Ishikawa (cell line): ENCODE data around the gene B4GAT1.

ENCODE experiments used
- CEBPB ChIP-seq: IDR thresholded peaks from 2 replicates; pipeline ENCODE4 v1.6.1; 2012
- CREB1 ChIP-seq: IDR thresholded peaks from 2 replicates; pipeline ENCODE4 v1.6.1; 2012; ENCODE audit warnings: low read depth
- EGR1 ChIP-seq: IDR thresholded peaks from 2 replicates; pipeline ENCODE4 v1.6.1; 2012
- EP300 ChIP-seq: IDR thresholded peaks from 2 replicates; pipeline ENCODE4 v1.6.1; 2012; ENCODE audit warnings: borderline replicate concordance
- FOXM1 ChIP-seq: IDR thresholded peaks from 2 replicates; pipeline ENCODE4 v1.6.1; 2012; ENCODE audit warnings: low read depth, borderline replicate concordance
- MAX ChIP-seq: IDR thresholded peaks from 2 replicates; pipeline ENCODE4 v1.6.1; 2012
- NFIC ChIP-seq: IDR thresholded peaks from 2 replicates; pipeline ENCODE4 v1.6.1; 2012
- RAD21 ChIP-seq: IDR thresholded peaks from 2 replicates; pipeline ENCODE4 v1.6.1; 2012; ENCODE audit warnings: low read depth
- REST ChIP-seq: IDR thresholded peaks from 2 replicates; pipeline ENCODE4 v1.6.1; 2012; ENCODE audit warnings: low read depth, mild to moderate bottlenecking
- TAF1 ChIP-seq: IDR thresholded peaks from 2 replicates; pipeline ENCODE4 v1.6.1; 2012; ENCODE audit warnings: low read depth, mild to moderate bottlenecking
- TCF12 ChIP-seq: IDR thresholded peaks from 2 replicates; pipeline ENCODE4 v1.6.1; 2012; ENCODE audit warnings: low read depth
- TEAD4 ChIP-seq: IDR thresholded peaks from 2 replicates; pipeline ENCODE4 v1.6.1; 2012
- USF1 ChIP-seq: IDR thresholded peaks from 2 replicates; pipeline ENCODE4 v1.6.1; 2012
- YY1 ChIP-seq: IDR thresholded peaks from 2 replicates; pipeline ENCODE4 v1.6.1; 2012; ENCODE audit warnings: low read depth
- ZBTB7A ChIP-seq: IDR thresholded peaks from 2 replicates; pipeline ENCODE4 v1.6.1; 2012; ENCODE audit warnings: low read depth

B4GAT1 gene

GRCh38 chr11:66343176-66343575, 4.3 kb downstream of the B4GAT1 start:
- TF ChIP-seq MAX (no peak), RAD21 (no peak), TCF12 (no peak), TAF1 (no peak), CREB1 (no peak)

- TF ChIP-seq TCF12 (no peak), MAX (no peak), NFIC (no peak), FOXM1 (no peak), CREB1 (no peak), EGR1 (no peak)
Observed at GRCh38 chr11:66341502-66342126, 5.8 kb downstream of the B4GAT1 start.

GRCh38 chr11:66340596-66341501, 6.6 kb downstream of the B4GAT1 start:
- TF ChIP-seq EP300 (no peak), YY1 (no peak), NFIC (no peak), CREB1 (no peak), EGR1 (no peak), ZBTB7A (no peak), USF1 (no peak), TEAD4 (no peak), MAX (no peak), CEBPB (no peak)

GRCh38 chr11:66339686-66340483, 7.5 kb downstream of the B4GAT1 start:
- TF ChIP-seq TCF12 = no peak

- TF ChIP-seq EP300 (no peak), USF1 (no peak), EGR1 (no peak), MAX (no peak), REST (no peak), CEBPB (no peak), TEAD4 (no peak), YY1 (no peak), CREB1 (no peak), TAF1 (no peak), NFIC (no peak), ZBTB7A (no peak), RAD21 (no peak), TCF12 (no peak), FOXM1 (no peak)
Observed at GRCh38 chr11:66339162-66339675, 8.2 kb downstream of the B4GAT1 start.

GRCh38 chr11:66338276-66339161, 8.9 kb downstream of the B4GAT1 start:
- no peak for TF ChIP-seq EP300
- TF ChIP-seq TCF12 = no peak
- TF ChIP-seq TAF1 = no peak
- TF ChIP-seq ZBTB7A = no peak
- TF ChIP-seq YY1 = no peak
- TF ChIP-seq NFIC = no peak
- TF ChIP-seq CREB1 = no peak
- TF ChIP-seq CEBPB = no peak
- TF ChIP-seq REST = no peak
- no peak for TF ChIP-seq MAX
- TF ChIP-seq TEAD4 = no peak
- TF ChIP-seq USF1 = no peak
- no peak for TF ChIP-seq RAD21
